B cell (primary cell): ENCODE data around the gene CCDC85A. TPM values are rescaled to one million over a fixed set of nuclear protein-coding genes. Genes with fewer than 3 reads are reported as not detected.
A peak's percentile ranks its signal among the peaks of the same experiment; 100 is the strongest.

Experiments
- ATAC-seq: fragments of 200-7000 bp; cut with Tn5 transposase; one replicate; pipeline ENCODE4 v1.10.0; 2021; ENCODE audit warnings: low read depth, mild to moderate bottlenecking, moderate number of reproducible peaks, moderate library complexity
- CTCF ChIA-PET: fragments of 350-600 bp; sonication (Branson Sonifier 250); formaldehyde crosslinking; loops from one replicate; lab custom pipeline; 2021; ENCODE audit warnings: antibody characterized with exemption, inconsistent platforms; lab: Charles Lee
- POLR2A ChIA-PET: fragments of 350-600 bp; sonication (Branson Sonifier 250); formaldehyde crosslinking; loops from one replicate; lab custom pipeline; 2021; ENCODE audit warnings: antibody characterized with exemption; lab: Charles Lee
- DNase-seq: peaks from one replicate; pipeline ENCODE4 v3.0.0; 2013
- H2AFZ ChIP-seq: 2 replicates; pipeline ENCODE4 v1.6.1; 2012; ENCODE audit warnings: mild to moderate bottlenecking, low read depth, low read length; ENCODE audit not compliant: insufficient read depth, poor library complexity, severe bottlenecking
- H3K27ac ChIP-seq, 2 donors: 1 replicate in 1 of 2; 2 replicates in 1 of 2; pipeline ENCODE4 v1.5.1; 2012 to 2013; ENCODE audit warnings: low read length in 2 of 2, mild to moderate bottlenecking in 2 of 2, moderate library complexity in 1 of 2
- H3K27me3 ChIP-seq, 4 experiments: fragments of 200-600 bp in 1 of 4; sonication (generic) in 1 of 4; replicated peaks in 1 of 4; 1 replicate in 2 of 4; 2 replicates in 2 of 4; pipeline versions ENCODE4 v1.6.1 to v1.7.0; 2013 to 2016; ENCODE audit warnings: low read length in 3 of 4, mild to moderate bottlenecking in 2 of 4, mixed read lengths in 1 of 4, moderate library complexity in 1 of 4; ENCODE audit not compliant: insufficient read depth in 4 of 4, control insufficient read depth in 3 of 4; ENCODE audit errors: control extremely low read depth in 1 of 4
- H3K36me3 ChIP-seq, 2 experiments: replicated peaks in 1 of 2; 1 replicate in 1 of 2; 2 replicates in 1 of 2; pipeline versions ENCODE4 v1.6.1 to v1.7.1; 2013; ENCODE audit warnings: low read length in 1 of 2; ENCODE audit not compliant: insufficient read depth in 2 of 2, control insufficient read depth in 1 of 2; ENCODE audit errors: control extremely low read depth in 1 of 2, extremely low read depth in 1 of 2
- H3K4me1 ChIP-seq, 2 donors: fragments of 200-600 bp in 1 of 2; sonication (generic) in 1 of 2; 1 replicate in 1 of 2; 2 replicates in 1 of 2; pipeline versions ENCODE4 v1.5.1 to v1.6.1; 2013 to 2017; ENCODE audit warnings: low read length in 2 of 2; ENCODE audit not compliant: control insufficient read depth in 2 of 2, insufficient read depth in 2 of 2
- H3K4me2 ChIP-seq: replicated peaks from 2 replicates; pipeline ENCODE3; 2012; ENCODE audit warnings: mild to moderate bottlenecking, low read depth, low read length; ENCODE audit not compliant: poor library complexity, severe bottlenecking
- H3K4me3 ChIP-seq, 5 experiments: fragments of 200-600 bp in 1 of 5; sonication (generic) in 1 of 5; 1 replicate in 3 of 5; 2 replicates in 2 of 5; pipeline versions ENCODE4 v1.5.1 to v1.7.0; 2011 to 2016; ENCODE audit warnings: low read length in 4 of 5, mild to moderate bottlenecking in 4 of 5, low read depth in 2 of 5, control low read depth in 1 of 5, moderate library complexity in 1 of 5; ENCODE audit not compliant: insufficient read depth in 1 of 5; ENCODE audit errors: control extremely low read depth in 1 of 5, extremely low read depth in 1 of 5
- H3K79me2 ChIP-seq: fragments of 200-600 bp; sonication (generic); one replicate; pipeline ENCODE4 v1.6.0; 2016; ENCODE audit warnings: low read length; ENCODE audit not compliant: control insufficient read depth, insufficient read depth
- H3K9ac ChIP-seq: fragments of 200-600 bp; sonication (generic); 2 replicates; pipeline ENCODE4 v1.6.1; 2017; ENCODE audit warnings: mild to moderate bottlenecking, low read length, moderate library complexity
- H3K9me3 ChIP-seq, 3 donors: one replicate each; pipeline versions ENCODE4 v1.6.1 to v1.7.1; 2013; ENCODE audit warnings: low read length in 2 of 3; ENCODE audit not compliant: control insufficient read depth in 2 of 3, insufficient read depth in 1 of 3; ENCODE audit errors: control extremely low read depth in 1 of 3
- H4K20me1 ChIP-seq: 2 replicates; pipeline ENCODE4 v1.6.0; 2012; ENCODE audit warnings: mild to moderate bottlenecking, low read length; ENCODE audit not compliant: insufficient read depth, control insufficient read depth, poor library complexity, severe bottlenecking
- H3K27ac Mint-ChIP-seq: one replicate; pipeline ENCODE4 v1.8.0; 2021; ENCODE audit warnings: mixed read lengths
- H3K27me3 Mint-ChIP-seq: one replicate; pipeline ENCODE4 v1.8.0; 2021; ENCODE audit warnings: mixed read lengths
- H3K4me1 Mint-ChIP-seq: one replicate; pipeline ENCODE4 v1.8.0; 2021; ENCODE audit warnings: mixed read lengths
- H3K4me3 Mint-ChIP-seq: one replicate; pipeline ENCODE4 v1.8.0; 2021; ENCODE audit warnings: mixed read lengths
- H3K9me3 Mint-ChIP-seq: one replicate; pipeline ENCODE4 v1.8.0; 2022; ENCODE audit warnings: mixed read lengths; ENCODE audit not compliant: insufficient read depth
- EZH2 ChIP-seq: IDR thresholded peaks from 2 replicates; pipeline ENCODE4 v1.6.1; 2012; ENCODE audit warnings: borderline replicate concordance, low read depth, mild to moderate bottlenecking, moderate library complexity, low read length; ENCODE audit not compliant: insufficient read depth, poor library complexity, severe bottlenecking
- WGBS: methylation state at CpG from one replicate; pipeline ENCODE4 v1.1.5; 2013; ENCODE audit warnings: missing lambda C conversion rate; ENCODE audit not compliant: insufficient coverage; 5-methylcytosine and 5-hydroxymethylcytosine counted together
- intact Hi-C: fragments of 100-400 bp; cut with micrococcal nuclease; formaldehyde crosslinking; loops from one replicate; pipeline ENCODE4 v1.10.0; 2022
- polyA plus RNA-seq: library from polyadenylated mRNA; depleted of rRNA; stranded (reverse); fragments of >200 nt; gene quantifications from 2 replicates; pipeline ENCODE4 v1.2.3, GENCODE V29; 2012
- total RNA-seq, 2 donors: library from RNA; stranded (reverse); fragments of 120-200 nt in 1 of 2; gene quantifications; 1 replicate in 1 of 2; 2 replicates in 1 of 2; pipeline versions ENCODE4 v1.2.3 to v1.2.4, GENCODE V29; 2013 to 2022
- TF ChIP-seq, protein P1 (sequence below): fragments of 200-600 bp; IDR thresholded peaks from one replicate; pipeline ENCODE4 v1.8.0; 2022; ENCODE audit warnings: antibody characterized with exemption, mild to moderate bottlenecking

CCDC85A gene
- total and polyA plus RNA-seq, 2 donors (not counting 1 experiment from before 2014, with no cell fraction given) = 0.15 TPM; not detected in 1

DNA sequence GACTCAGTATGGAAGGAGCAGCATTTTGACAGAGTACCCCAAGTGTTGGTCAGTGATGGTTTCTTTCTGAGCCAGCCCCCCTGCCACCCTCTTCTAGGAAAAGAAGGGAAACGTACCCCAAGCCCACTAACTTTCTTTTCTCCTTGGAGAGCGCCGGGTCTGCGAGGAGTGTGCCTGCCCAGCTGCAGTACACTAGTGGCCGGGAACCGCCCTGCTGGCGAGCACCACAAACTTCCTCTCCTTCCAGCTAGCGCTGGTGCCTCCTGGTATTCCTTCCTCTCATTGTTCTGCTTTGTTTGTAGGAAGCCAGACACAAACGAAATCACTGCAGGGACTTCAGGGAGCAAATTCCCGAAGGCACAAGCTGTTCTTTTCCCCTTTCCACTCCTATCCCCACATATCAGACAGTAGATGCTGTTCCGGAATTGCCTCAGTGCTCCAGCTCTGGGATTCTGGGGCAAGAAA lies 1.8 kb downstream of the CCDC85A start:
- peaks cover 65% of the 10 kb centered on the region for H3K27me3 Mint-ChIP-seq
- peaks cover 0 to 44% (median 21%) of the 10 kb centered on the region in 4 experiments for H3K27me3 ChIP-seq
- peak overlapping the region; percentile 59 for H3K4me3 Mint-ChIP-seq

DNA sequence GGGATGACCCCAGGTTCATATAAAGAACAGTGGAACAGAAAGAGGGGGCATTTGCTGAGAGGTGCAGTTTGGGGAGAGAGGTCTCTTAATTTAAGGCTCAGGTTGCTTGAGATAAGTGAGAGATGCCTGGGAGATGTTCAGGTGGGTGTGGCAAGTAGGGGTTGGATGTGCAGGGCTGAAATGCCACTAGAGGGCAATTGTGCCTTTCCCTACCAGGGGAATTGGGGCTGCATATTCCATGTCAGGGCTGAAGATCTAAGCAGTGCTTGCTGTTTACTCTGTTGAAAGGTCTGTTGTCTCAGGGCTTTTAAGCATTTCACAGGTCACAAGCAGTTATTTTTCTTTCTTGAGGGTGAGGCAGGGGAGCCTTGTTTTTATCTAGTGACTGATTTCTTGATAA lies 7.8 kb downstream of the CCDC85A start:
- CTCF ChIA-PET = interaction anchor here (0.7 kb wide), 1 partner anchor 9 kb away, joined by 4 read pairs; no protein-coding TSS in a partner anchor
- TF ChIP-seq EZH2 = no peak
- TF ChIP-seq, protein P1, sequence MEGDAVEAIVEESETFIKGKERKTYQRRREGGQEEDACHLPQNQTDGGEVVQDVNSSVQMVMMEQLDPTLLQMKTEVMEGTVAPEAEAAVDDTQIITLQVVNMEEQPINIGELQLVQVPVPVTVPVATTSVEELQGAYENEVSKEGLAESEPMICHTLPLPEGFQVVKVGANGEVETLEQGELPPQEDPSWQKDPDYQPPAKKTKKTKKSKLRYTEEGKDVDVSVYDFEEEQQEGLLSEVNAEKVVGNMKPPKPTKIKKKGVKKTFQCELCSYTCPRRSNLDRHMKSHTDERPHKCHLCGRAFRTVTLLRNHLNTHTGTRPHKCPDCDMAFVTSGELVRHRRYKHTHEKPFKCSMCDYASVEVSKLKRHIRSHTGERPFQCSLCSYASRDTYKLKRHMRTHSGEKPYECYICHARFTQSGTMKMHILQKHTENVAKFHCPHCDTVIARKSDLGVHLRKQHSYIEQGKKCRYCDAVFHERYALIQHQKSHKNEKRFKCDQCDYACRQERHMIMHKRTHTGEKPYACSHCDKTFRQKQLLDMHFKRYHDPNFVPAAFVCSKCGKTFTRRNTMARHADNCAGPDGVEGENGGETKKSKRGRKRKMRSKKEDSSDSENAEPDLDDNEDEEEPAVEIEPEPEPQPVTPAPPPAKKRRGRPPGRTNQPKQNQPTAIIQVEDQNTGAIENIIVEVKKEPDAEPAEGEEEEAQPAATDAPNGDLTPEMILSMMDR = no peak
- ATAC-seq = no peak
- no peak overlapping the region for H3K4me3 Mint-ChIP-seq
- no peak for DNase-seq
- Histone ChIP-seq H3K79me2 (no peaks in the 10 kb centered on the region), H3K36me3 (no peaks in the 10 kb centered on the region), H3K9me3 (peaks cover 0 to 5% (median 0%) of the 10 kb centered on the region in 3 donors), H3K27me3 (peaks cover 0 to 9% (median 4%) of the 10 kb centered on the region in 4 experiments), H3K9ac (no peak overlapping the region), H3K4me3 (no peak overlapping the region), H4K20me1 (no peaks in the 10 kb centered on the region), H3K27ac (no peak overlapping the region), H3K4me2 (no peak overlapping the region), H2AFZ (no peak overlapping the region), H3K4me1 (no peaks in the 10 kb centered on the region)
- POLR2A ChIA-PET = no interaction called here
- H3K4me1 Mint-ChIP-seq = no peaks in the 10 kb centered on the region
- intact Hi-C loops = no loop called here
- H3K27ac Mint-ChIP-seq = no peak overlapping the region
- H3K9me3 Mint-ChIP-seq = no peaks in the 10 kb centered on the region
- H3K27me3 Mint-ChIP-seq = peaks cover 39% of the 10 kb centered on the region

More for the DNA sequence above, 1.8 kb downstream of the CCDC85A start:
- Histone ChIP-seq H3K9ac (no peak overlapping the region), H3K27ac (no peak overlapping the region), H2AFZ (no peak overlapping the region), H3K4me1 (peaks cover 14 to 16% of the 10 kb centered on the region in 2 donors), H3K36me3 (no peaks in the 10 kb centered on the region), H3K79me2 (no peaks in the 10 kb centered on the region), H3K4me3 (no peak overlapping the region), H4K20me1 (no peaks in the 10 kb centered on the region), H3K4me2 (peak overlapping the region; percentile 90), H3K9me3 (no peaks in the 10 kb centered on the region)
- H3K27ac Mint-ChIP-seq = no peak overlapping the region
- no peaks in the 10 kb centered on the region for H3K9me3 Mint-ChIP-seq
- intact Hi-C loops = no loop called here
- ChIA-PET POLR2A (no interaction called here), CTCF (interaction anchor here (1.2 kb wide), 1 partner anchor 1332 kb away, joined by 3 read pairs; no protein-coding TSS in a partner anchor)
- WGBS = 0% methylated on average over 8 of the region's 11 CpGs
- no peak for TF ChIP-seq EZH2
- TF ChIP-seq, protein P1 = no peak
- DNase-seq = no peak
- ATAC-seq = no peak
- H3K4me1 Mint-ChIP-seq = peaks cover 12% of the 10 kb centered on the region
